Smooth muscle cell of the brain vasculature (primary cell): ENCODE results near the gene RPTOR.
A peak's percentile ranks its signal among the peaks of the same experiment; 100 is the strongest.

Source experiments
- DNase-seq: peaks from one replicate; pipeline ENCODE4 v3.0.0-alpha.2; 2012; ENCODE audit warnings: low read depth, low spot score

RPTOR gene

DNA sequence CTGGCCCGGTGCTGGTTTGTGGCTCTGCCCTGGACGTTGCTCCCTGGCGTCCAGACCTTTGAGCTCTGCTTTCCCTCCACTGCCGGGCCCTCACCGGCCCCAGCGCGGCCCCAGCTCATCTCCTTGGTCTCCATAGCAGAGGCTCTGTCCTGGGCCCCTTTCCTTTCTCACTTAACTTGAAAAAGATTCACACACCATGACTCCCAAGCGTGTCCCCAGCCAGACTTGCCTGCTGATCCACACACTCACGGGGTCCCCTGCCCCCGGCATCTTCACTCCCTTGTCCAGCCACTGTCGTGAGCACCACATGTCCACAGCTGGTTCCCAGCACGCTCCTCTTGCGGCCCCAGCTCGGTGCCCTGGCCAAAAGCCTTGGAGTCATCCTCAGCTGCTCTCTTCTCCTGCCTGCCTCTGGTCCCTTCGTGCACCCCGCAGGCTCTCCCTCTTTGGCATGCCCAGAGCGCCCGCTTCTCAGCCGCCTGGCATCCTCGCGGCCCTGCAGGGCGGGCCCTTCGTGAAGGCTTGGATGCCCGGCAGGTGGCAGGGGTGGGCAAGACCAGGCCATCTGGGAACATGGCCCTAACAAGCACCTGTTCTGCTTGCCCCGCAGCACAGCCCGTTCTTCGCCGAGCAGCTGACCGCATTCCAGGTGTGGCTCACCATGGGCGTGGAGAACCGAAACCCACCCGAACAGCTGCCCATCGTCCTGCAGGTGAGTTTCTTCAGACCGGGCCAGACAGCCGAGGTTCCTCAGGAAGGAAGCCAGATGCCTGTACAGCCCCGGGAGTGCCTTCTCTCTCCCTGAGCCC is 301.4 kb downstream of the RPTOR start:
- DNase-seq: no peak

DNA sequence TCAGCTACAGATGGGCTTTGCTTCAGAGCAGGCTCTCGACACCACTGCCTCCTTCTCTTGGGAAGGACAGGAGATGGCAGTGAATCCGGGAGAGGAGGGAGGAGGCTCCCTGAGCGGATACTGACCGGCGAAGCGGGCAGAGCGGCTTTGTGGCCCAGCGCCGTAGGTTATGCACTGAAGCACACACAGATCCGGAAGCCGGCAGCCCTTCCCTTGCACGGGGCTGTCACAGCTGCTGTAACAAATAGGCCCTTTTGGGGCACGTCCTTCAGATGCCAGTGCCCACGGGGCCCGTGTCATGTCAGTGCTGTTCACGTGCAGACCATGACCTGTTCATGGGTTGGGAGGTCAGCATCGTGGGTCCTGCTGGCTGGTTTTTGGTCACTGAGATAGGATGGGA is 302.3 kb downstream of the RPTOR start:
- no peak for DNase-seq

DNA sequence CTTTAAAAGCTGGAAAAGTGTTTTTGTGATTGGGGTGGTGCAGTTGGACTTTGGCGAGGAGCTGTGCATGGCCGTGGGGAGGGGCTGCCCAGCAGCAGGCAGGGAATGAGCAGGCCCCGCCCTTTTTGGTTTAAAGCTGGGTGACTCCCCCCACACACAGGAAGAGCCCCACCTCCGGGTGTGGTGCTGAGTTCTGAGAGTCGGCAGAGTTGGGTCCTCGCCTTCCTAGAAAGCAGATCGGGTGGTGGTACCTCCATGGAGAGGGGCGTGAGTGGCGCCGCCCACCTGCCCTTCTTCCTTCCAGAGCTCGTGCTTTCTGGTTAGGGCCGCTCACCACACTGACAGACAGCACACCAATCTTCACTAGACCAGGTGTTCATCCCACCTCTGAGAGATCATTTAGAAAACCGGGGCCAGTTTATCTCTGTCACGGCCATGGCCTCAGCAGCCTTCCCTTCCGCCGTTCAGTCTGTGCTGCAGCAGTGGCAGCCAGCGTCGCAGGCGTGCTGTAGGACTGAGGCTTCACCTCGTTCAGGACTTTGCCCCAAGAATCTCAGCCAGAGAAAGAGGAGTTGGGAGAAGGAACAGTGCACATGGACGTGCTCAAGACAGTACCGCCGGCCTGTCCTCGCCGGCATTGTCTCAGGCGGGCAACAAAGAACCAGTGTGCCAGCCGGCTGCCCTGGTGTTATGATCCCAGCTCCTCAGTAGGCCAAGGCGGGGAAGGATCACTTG is 303.0 kb downstream of the RPTOR start:
- no peak for DNase-seq

DNA sequence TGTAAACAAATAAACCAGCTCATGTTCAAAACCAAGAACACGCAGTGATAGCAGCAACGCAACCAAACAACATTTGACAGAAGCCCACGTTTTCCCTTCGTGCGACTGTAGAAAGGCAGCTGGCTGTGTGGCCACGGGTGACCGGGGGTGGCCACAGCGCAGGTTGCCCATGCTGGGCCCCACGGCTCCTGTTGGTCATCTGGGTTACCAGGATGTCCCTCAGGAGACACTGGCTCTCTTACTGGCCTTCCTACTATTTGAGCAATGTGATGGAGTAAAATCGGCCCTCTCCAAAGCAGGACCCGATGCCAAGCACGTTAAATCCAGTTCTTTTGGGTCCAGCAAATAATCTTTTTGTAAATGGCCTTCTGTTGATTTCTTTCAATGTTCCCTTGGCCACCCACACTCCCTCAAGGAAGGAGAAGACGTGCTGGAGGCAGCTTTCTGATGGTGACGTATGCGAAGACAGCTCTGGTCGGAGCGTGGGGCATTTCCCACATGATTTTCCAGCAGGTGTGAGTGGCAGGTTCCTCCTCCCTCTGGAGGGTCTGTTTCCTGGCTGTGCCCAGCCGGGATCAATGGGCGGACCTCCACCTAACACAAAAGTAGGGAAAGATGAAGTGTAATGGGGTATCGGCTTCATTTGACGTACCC is 303.9 kb downstream of the RPTOR start:
- DNase-seq: no peak

DNA sequence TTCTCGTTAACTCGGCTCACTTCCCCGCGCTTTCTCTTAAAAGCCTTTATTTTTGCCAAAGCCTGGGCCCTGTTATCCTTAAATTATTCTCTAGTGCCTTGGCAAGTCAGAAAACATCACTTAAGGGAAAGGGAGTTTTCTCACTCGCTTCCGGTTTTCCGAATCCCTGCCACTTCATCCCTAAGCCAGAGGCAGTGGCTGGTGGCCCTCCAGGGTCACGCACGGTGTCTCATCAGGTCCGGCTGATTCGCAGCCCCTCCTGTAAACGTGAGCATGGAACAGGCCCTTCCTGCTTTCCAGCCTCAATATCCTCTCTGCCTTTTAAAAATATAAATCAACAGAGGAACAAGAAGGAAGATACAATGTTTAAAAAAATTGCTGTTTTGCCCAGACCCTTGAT is 304.5 kb downstream of the RPTOR start:
- no peak for DNase-seq

DNA sequence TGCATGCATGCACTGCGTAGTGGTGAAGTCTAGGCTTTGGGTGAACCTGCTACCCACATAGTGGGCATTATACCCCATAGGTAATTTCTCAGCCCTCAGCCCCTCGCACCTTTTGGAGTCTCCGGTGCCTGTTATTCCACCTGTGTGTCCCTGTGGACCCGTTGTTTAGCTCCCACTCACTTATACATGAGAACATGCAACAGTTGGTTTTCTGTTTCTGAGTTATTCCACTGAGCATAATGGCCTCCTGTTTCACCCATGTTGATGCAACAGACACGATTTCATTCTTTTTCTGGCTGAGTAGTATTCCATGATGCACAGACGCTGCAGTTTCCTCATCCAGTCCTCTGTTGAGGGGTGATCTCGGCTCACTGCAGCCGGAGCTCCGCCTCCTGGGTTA is 305.5 kb downstream of the RPTOR start:
- DNase-seq: no peak

DNA sequence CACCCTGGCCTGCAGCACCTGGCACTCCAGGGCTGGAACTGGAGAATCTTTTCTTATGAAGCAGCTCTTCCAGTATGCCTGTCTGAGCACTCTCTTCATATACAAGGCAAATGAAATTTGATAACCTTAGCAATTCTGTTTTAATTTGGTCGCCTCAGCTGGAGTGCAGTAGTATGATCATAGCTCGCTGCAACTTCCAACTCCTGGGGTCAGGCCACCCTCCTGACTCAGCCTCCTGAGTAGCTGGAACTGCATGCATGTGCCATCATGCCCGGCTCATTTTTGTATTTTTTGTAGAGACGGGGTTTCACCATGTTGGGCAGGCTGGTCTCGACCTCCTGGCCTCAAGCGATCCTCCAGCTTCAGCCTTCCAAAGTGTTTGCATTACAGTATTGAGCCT is 306.2 kb downstream of the RPTOR start:
- DNase-seq: no peak

DNA sequence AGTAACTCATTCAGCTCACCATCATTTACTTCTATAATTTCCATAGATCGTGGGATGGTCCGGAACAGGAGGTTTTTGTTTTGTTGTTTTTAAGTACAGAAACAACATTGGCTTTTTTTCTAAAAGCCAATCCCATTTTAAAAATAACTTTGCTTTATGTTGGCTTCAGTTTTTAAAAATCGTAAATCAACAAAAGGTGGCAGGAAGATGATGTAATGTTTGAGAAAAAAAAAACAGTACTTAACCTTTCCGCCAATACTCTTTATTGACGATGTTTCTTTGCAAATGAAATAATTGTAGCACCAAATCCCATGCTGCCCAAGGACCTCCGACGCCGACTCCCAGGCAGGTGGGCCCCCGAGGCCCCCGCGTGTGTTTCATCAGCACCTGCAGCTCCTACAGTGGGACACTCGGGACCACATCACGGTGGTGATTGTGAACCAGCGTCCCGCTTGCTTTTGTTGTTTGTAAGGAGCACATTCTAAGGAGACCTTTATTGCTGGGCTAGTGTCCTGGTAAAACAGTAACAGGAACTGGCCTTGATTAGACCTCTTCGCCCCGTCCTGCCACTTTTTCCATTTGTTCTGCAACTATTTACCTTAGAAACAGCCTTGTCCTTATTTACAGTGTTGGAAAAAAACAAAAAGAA is 306.8 kb downstream of the RPTOR start:
- DNase-seq: no peak

DNA sequence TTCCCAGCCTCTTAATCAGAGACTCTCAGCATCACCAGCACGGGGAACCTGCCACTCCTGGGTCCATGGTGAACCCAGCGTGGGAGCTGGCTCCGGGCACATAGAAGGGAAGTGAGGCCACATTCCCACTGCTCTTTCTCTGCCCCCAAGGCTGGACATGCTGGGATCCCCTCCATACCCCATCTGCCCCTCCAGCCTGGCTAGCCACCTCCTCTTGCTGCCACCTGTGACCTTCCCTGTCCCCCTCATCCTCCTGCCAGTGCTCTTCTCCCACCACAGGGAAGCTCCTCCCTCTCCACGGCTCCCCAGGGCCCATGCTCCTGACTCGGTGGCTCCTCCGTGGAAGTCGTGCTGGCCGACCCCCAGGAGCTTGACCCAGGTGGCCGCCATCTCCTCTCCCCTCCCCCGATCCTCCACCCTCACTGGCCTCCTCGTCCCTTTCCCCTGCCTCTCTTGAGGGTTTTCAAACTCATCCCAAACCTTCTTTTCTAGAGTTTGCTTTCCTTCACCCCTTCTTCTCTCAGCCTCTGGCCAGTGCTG is 307.9 kb downstream of the RPTOR start:
- DNase-seq: no peak

DNA sequence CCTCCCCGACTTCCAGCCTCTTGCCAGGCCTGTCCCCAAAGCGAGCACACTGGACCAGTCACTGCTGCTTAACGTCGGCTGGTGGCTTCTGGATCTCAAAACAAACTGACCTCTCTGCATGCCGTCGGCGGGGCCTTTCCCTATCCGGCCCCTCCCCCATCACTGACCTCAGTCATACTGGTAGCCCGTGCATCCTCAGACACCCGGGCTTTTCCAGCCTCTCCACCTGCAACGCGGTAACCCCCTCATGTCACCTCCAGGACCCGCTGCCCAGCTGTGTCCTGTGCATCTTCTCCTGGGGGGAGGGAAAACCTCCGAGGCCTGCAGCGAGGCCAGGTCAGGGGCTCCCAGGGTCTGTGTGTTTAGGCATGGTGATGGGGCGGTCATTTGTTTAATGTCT is 308.4 kb downstream of the RPTOR start:
- DNase-seq: no peak

DNA sequence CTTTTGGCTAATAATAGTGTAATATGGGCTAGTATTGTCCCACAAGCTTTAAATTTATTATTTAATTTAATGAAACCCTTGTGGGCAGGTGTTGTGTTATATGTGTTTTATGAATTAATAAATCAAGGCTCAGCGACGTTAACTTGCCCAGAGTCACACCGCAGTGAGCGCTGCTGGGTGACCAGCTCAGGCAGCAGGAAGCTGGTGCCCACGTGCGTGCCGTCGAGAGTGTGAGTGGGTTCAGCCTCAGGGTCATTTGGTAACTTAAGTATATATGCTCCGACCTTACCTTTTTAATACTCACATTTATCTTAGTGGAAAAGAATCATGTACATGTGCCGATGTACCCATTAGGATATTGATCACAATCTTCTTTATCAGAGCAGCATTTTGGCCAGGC is 309.6 kb downstream of the RPTOR start:
- no peak for DNase-seq

DNA sequence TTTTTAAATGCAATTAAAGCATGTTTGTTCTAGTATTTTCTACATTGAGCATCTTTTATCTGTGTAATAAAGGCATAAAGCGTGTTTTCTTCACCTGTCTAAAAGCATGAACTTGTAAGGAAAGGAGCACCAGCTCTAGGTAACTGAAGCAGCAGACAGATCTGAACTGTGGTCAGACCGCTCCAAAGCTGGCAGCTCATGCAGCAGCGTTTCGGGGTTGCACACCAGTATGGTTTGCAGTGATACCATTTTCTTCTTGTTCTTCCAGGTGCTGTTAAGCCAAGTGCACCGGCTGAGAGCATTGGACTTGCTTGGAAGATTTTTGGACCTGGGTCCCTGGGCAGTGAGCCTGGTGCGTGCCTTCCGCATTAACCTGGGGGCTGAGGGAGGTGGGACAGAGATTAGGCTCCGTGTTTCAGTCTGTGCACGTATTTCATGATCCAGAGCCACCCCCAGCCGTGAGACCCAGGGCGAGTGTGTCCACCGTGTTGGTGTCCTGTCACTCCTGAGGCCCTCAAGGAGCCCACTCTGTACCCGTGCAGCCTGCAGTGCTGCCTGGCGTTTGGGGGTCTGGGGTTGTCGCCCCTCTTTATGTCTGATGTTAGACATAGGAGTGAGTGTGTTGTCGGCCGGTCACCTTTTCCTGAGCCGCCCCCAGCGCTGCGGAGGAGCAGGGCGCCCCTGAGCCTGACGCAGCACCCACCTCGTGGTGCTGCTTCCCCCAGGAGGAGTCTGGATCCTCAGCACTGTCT is 310.7 kb downstream of the RPTOR start:
- no peak for DNase-seq

DNA sequence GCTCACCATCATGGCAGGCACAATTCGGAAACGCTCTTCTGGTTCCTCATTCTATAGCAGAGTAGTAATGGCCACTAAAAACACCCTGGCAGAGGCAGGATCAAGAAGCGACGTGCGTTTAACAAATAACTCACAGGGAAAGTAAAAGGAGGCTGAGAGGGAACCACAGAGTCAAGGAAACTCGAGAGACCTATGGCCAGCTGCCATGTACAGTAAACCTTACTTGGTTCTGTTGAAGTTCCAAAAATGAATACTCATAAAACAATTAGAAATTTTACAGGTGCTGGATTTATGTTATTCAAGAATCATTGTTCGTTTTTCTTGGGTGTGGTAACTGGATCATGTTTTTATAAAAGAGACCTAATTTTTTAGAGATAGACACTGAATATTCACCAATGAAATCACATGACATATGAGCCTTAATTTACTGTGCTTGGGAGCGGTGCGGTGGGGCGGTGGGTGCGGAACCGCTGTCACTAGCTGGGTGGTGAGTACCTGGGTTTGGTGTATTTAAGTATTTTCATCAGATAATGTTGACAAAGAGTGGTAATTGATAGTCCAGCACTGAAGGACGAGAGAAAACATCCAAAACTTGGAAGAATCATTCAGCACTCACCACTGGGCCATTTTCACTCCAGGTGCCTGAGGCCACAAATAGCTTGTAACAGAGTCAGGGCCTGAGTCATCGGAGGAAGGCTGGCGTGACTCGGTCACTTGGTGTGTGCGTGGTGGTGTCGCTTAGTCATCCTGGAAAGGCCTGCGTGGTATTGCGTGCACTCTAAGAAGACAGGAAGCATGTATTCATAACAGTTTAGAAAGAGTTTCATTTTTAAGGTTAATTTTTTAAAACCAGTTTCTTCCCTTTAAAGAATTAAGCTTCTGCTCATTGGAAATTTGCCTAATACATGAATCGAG is 311.6 kb downstream of the RPTOR start:
- DNase-seq: no peak

DNA sequence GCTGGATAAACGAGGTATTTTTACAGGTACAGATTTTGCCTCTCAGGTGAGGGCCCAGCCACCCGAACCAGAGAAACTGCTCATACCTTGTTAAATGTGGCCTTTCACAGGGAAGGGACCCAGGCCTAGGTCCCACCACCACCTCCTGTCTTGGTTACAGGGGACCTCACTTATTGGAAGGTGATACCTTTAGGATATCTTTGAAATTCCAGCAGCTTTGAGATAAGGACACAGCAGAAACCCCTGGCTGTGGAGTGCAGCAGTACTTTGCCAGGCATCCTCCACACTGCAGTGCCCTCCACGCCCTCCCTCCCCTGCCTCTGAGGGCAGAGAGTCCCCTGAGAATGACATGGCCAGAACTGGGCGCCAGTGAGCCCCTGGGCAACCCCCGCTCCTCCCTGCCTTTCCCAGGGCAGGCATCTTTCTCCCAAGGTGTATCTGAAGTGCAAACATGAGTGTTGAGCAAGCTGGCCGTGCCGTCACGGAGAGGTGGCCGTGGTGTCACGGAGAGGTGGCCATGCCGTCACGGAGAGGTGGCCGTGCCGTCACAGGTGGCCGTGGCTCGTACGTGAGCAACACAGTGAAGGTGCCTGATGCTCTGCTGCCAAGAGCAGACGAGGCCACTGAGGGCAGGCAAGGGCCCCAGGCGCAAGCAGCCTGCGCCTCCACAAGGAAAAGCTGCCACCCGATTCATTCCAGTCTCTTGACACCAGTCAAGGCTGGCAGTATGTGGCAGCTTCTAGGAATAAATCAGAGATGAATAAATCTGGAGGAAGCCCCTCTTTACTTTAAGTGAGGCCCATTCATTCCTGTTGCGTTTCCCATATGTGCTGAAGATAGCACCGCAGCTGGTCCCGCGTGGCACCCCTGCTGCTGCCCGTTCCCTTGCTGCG is 312.5 kb downstream of the RPTOR start:
- no peak for DNase-seq

DNA sequence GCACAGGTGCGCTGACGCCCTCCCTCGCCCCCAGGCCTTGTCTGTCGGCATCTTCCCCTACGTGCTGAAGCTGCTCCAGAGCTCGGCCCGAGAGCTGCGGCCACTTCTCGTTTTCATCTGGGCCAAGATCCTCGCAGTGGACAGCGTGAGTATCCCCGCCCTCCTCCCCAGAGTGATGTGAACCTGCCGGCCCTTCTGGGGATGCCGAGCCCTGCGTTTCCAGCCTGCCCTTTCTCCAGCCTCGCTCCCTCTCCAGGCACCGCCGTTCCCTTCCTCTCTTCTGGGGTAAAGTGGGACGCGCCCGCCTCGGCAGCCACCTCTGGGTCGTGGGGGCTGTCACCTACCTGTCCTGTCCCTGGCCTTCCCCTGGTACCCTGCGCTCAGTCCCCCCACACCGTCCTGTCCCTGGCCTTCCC is 313.1 kb downstream of the RPTOR start:
- no peak for DNase-seq

DNA sequence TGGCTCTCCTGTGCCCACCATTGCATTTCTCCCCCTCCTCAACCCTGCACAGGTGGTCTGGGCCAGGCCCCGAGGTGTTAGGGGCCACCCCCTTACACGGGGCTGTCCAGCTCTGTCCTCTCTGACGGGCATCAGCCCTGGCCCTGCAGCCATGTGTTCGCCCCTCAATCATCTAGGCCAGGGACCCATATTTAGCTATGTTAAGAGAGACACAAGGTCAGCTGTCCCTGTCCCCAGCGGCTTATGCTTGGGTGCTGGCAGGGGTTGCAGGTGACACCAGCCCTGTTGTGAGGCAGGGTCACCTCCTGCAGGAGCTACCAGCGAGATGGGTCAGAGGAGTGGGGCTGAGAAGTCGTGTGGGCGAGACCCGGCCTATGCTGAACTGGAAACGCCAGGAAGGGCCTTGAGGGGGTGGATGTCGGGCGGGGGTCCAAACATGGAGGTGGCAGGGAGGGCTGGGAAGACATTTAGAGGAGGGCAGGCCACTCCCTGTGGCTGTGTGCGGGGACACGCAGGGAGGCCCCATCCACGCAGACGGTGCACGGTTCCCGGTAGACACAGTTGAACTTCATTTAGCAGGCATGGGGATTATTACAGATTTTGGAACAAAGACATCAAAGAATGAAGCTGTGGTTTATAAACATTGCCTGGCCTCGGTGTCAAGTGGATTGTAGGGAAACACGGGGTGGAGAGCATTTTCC is 313.8 kb downstream of the RPTOR start:
- DNase-seq: no peak

DNA sequence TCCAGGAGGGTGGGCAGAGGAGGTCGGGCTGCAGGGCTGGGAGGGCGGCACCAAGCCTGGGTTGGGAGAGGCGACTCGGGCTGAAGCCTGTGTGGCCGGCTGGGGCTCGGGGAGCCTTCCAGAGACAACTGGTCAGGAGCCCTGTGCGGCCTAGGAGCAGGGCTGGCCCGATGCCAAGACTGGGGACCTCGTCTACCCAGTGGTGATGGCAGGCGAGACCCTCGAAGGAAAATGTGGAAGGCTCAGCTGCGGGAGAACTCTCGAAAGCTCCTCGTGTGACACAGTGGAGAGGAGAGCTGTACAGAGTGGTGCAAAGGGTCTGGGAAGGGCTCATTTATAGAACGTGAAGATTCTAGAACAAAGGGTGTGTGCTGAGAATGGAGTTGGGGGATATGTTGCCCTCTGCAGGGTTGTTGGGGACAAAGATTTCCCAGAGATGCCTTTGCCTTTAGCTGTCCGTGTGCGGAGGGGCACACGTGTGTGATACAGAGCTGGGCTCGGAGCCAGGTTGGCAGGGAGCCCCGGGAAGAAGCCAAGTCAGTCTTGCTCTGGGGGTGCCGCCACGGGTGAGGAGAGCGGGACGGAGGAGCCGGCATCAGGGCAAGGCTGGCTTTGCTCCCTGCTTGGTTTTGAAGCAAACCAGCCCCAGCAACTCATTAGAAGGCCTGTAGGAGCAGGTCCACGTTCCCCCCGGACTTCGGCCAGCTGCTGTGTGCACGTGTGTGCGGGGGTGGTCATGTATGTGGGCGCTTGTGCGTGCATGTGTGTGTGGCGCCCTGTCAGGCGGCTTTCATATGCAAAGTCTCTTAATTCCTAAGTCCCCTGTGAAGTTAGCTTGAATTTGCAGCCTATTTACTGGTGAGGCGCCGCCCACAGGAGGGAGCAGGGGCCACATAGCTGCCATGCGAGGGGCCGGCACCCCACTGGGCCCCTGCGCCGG is 314.6 kb downstream of the RPTOR start:
- DNase-seq: peak; percentile 56
